Measurements from ENCODE around the gene SAA1.
"Not testable (repeated sequence)": the region's sequence is repeated elsewhere in the genome, so short reads cannot be mapped to it uniquely, and the experiment has no call there.

Gene SAA1

DNA sequence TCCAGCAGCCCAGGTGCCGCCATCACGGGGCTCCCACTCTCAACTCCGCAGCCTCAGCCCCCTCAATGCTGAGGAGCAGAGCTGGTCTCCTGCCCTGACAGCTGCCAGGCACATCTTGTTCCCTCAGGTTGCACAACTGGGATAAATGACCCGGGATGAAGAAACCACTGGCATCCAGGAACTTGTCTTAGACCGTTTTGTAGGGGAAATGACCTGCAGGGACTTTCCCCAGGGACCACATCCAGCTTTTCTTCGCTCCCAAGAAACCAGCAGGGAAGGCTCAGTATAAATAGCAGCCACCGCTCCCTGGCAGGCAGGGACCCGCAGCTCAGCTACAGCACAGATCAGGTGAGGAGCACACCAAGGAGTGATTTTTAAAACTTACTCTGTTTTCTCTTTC is at the start of gene SAA1:
Gene SAA1, plus strand, starts transcription at position 316 of the 400 bp plus-strand sequence. CDS start 624 bp downstream, outside the sequence.
- DNase-seq (ENCODE audit: low read depth in 1 of 2, low spot score in 1 of 2) = no peak

DNA sequence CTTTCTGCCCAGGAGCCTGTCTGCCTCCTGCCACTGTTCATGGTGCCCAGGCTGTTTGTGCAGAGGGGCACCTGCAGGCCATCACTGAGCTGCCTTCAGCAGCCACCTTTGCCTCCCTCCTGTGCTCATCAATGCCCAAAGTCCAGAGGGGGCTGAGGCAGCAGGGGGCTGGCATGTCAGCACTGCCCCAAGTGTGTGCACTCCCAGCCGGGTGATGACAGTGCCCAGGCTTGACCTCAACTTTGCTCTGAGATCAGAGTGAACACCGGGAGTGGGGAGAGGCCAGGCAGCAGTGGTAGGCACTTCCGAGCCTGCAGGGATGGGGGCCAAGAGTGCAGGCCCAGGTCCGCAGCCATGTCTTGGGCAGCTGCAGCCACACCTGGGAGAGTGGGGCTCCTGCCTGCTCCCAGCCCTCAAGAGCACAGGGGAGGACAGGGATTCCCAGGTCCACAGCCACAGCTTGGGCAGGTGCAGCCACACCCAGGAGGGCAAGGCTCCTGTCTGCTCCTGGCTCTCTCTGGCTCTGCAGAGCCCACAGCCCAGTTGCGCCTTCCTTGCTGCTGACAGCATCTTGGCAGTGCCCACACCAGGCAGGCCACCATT is 44.7 kb upstream of the SAA1 start:
- DNase-seq (ENCODE audit: low read depth in 1 of 2, low spot score in 1 of 2) = no peak

DNA sequence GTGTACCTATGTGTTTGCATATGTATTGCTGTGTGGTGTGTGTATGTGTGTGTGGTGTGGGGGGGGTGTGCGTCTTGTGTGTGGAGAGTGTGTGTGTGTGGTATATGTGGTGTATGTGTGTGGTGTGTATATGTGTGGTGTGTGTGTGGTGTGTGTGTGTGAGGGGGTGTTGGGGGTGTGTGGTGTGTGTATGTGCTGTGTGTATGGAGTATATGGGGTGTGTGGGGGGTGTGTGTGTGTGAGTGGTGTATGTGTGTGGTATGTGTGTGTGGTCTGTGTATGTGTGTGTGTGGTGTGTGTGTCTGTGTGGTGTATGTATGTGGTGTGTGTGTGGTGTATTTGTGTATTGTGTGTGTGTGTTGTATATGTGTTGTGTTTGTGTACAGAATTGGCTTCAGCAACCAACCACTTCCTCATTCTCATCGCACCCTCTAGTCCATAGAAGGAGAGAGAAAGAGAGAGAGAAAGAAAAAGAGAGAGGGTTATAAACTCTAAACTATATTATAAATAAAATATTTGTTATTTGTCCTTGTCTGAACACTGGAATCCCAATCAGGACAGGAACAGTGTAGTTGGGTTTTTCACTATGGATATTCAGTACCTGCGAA is 43.1 kb upstream of the SAA1 start:
- DNase-seq (ENCODE audit: low read depth in 1 of 2, low spot score in 1 of 2) = no peak

DNA sequence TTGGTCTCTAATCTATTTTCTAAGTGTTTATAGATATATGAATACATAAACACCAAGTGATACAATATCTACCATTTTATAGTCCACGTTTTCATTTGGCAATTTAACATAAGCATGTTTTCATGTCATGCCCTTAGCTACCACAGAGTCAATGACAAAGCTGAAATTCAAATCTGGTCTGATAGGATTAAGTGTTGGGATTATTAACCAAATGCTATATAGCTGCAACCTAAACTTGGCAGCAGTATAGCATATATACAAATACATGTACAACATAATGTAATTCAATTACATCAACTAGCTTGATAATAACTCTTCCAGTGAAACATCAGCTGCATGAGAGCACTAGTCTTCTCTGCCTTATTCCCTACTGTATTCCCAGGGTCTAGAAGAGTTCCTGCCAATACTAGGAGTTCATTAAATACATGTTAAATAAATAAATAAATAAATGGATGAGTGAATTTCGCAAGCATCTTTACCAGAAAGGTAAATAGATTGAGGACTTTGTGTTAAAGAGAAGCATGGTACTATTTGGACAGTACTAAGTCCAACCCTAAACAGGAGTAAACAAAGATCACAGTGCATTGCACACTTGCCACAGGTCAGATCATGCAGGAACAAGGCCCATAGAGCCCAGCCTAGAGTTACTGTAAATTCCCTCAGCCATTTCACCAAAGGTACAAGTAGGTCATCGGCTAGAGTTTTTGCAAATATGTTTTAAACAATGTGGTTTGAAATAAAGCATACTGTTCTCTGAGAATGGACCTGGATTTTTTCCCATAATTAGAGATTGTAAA is 42.3 kb upstream of the SAA1 start:
- no peak for DNase-seq (ENCODE audit: low read depth in 1 of 2, low spot score in 1 of 2)

DNA sequence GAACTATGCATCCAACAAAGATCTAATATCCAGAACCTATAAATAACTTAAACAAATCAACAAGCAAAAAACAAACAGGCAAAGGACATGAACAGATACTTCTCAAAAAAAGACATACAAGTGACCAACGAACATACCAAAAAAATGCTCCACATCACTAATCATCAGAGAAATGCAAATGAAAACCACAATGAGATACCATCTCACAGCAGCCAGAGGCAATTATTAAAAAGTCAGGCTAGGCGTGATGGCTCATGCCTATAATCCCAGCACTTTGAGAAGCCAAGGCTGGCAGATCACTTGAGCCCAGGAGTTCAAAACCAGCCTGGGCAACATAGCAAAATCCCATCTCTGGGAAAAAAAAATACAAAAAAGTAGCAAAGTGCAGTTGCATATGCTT is 40.2 kb upstream of the SAA1 start:
- DNase-seq (ENCODE audit: low read depth in 1 of 2, low spot score in 1 of 2) = no peak

DNA sequence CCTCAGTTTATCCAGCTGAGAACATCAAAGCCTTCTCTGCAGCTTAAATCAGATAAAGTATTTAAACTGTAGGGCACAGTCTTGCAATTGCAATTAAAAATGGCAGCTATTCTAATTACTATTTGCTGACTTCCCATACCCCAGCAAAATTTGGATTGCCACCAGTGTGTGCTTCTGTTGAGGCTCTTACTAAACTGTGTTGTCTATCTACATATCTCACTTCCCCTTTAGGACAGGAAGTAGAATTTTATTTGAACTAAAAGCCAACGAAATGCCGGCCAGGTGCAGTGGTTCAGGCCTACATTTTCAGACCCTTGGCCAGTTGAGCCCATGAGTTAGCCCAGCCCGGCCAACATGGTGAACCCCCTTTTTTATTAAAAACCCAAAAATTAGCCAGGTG is 36.6 kb upstream of the SAA1 start:
- DNase-seq (ENCODE audit: low read depth in 1 of 2, low spot score in 1 of 2) = no peak

DNA sequence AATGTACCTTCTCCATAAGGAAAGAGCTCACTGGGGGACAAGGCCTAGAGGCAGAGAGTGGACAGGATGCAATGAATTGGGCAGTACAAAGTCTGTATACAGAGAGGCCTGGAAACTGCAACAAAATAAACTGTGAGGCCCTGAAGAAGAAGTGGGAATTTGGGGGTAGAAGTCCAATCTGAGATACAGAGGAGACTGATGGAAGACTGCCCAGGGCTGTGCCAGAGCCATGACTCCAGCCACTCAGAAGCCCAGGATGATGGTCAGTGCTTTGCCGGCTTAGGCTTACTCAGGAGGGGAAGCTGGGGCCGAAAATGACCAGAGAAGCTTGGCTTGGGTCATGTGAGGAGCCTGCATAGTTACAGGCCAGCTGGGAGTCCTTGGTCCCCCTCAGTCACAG is 35.2 kb upstream of the SAA1 start:
- DNase-seq (ENCODE audit: low read depth in 1 of 2, low spot score in 1 of 2) = no peak

DNA sequence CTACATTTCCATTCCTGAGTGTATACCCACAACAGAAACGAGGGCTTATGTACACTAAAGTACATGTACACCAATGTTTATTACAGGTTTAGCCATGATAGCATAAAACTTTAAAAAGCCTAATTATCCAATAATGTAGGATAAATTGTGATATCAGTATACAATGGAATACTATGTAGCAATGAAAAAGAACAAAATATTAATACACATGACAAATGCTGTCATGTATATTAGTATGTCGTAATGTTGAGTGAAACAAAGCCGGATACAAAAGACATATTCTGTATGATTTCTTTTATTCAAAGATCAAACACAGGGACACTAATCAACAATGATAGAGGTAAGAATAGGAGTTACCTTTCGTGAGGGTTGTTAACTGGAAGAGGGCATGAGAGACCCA is 32.2 kb upstream of the SAA1 start:
- no peak for DNase-seq (ENCODE audit: low read depth in 1 of 2, low spot score in 1 of 2)

DNA sequence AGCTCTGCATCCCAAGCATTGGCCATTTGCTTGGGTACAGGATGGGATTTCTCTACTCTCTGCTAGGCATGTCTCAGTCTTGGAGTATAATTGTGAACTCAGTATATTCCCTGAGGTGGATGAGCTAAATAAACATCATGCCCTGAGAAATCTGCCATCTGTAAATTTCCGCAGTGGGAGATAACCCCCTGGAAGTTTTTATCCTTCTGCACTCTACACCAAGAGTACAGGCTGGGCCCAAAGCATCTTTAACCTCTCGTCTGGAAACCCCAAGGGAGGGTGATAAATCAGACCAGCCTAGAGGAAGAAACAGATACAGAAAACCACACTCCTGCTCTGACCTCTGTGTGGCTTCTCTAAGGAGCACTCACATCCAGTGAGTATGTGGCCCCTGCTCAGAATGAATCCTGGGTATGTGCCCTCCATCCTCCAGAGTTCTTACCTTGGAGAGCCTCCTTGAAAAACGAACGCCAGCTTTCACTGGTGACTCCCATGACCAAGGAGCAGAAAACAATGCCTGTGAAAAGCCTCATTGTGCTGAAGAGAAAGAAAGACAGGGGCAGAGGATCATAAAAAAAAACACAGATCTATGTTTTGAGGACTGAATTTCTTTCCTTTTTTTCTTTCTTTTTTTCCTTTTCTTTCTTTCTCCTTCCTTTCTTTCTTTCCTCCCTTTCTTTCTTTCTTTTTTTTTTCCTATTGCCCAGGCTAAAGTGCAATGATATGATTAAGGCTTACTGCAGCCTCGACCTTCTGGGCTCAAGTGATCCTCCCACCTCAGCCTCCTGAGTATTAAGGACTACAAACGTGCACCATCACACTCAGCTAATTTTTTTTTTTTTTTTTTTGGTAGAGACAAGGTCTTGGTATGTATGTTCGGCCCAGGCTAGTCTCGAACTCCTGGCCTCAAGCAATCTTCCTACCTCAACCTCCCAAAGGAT is 30.4 kb upstream of the SAA1 start:
- no peak for DNase-seq (ENCODE audit: low read depth in 1 of 2, low spot score in 1 of 2)

DNA sequence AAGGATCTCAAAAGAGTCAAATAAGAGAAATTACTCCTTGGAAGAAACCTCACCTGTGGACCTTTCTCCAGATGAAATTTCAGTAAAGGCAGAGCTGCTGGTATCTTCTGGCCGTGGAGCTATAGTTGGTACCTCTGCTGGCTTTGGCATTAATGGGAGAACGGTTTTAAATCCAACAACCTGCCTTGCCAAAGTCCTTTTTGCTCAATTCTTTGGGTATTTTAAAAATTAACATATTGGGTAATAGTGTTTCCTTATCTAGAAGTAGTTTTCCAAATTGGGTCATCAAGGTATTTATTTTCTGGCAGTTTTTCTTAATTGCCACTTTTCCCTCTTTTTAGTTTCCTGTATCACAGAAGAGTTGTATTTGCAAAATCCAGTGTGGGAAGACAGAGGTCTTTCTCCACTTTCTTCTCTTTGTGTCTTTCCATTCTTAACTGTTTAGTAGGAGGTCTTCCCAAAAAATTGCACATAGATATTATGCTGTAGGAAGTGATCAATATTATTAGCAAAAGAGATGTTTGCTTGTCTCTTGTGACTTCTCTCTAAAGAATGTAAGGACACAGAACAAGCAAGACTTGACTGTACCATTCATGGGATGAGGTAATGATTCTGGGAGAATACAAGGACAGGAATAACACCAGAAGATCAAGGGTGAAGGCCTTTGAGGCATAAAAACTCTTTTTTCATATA is 29.3 kb upstream of the SAA1 start, which contains the start of gene SAA4:
Gene SAA4, minus strand, starts transcription at position 139 of the 693 bp plus-strand sequence. CDS start 876 bp downstream, outside the sequence.
- no peak for DNase-seq (ENCODE audit: low read depth in 1 of 2, low spot score in 1 of 2)

DNA sequence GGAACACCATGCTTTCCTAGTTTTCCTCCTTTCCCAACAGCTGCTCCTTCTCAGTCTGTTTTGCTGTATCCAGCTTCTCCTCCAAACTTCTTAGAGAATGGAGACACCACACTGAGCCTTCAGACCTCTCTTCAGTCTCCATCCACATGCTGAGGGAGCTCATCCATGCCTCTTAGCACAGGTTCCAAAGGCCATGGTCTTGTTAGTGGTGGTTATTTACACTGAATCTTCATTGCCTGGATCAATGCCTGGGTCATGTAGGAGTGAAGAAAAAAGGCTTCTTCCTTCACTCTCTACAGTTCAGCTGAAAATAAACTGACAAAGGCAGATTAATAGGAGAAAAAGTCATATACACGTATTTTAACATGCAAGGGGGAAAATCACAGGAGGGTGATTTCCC is 26.4 kb upstream of the SAA1 start:
- DNase-seq (ENCODE audit: low read depth in 1 of 2, low spot score in 1 of 2) = no peak

DNA sequence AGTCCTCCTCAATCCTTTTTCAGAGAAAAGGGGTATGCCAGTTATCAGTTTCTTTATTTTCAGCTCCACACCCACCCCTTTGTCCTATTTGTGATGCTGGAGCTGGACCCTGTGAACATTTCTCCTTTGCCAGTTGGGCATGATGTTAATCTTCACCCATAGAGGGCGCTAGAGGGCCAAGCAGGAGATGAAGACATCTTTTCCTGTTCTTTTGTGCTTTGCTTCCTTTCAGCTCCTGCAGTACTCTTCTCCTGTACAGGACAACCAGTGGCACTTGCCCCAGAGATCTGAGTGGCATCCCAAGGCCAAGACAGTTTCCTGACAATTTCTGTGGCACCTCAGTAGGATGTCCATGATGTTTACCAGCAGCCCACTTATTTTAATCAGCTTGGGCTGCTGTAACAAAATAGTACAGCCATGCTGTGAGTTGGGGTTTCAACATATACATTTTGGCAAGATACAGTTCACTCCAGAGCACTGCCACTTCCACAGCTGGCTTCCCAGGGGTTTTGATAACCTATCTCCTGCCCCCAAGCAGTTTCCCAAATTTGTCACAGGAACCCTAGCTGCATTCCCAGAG is 22.2 kb upstream of the SAA1 start:
- no peak for DNase-seq (ENCODE audit: low read depth in 1 of 2, low spot score in 1 of 2)

DNA sequence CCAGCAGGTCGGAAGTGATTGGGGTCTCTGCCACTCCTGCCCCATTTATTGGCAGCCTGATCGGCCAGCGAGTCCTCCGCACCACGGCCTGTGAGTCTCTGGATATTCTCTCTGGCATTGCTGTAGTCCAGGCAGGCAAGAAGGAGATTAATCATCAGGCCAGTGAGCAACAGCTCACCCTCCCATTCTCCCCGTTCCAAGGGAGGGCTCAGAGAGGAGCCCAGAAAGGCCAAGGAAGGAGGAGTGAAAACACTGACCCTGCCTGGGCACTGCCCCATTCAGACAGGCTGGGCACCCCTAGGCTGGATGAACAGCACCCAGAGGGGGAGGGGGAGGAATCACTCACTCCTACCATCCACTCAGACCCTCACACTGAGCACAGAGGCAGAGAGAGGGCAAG is 20.7 kb upstream of the SAA1 start:
- no peak for DNase-seq (ENCODE audit: low read depth in 1 of 2, low spot score in 1 of 2)

DNA sequence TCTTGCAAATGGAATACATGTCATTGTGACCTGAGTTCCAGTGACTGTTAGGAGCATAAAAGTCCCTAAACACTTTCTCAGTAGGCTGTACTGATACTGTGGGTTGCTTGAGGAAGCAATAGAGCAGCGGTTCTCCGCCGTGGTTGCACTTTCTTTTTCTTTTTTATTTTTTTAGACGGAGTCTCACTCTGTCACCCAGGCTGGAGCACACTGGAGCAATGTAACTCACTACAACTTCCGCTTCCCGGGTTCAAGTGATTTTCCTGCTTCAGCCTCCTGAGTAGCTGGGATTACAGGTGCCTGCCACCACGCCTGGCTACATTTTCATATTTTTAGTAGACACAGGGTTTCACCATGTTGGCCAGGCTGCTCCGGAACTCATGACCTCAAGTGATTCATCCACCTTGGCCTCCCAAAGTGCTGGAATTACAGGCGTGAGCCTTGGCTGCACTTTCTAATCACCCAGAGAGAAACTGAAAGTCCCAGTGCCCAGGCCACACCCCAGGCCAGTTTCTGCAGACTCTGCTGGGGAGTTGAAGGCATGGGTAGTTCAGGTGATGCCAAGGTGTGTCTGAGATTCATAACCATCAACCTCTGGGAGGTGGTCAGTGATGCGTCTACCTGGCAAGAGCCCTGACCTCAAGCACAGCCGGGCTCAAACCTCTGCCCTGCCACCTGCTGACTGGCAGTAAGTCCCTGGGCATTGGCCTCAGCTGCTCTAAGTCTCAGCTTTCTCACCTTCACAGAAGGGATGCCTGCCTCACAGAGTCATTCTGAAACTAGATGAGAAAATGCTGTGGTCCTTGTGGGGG is 19.5 kb upstream of the SAA1 start:
- not testable (repeated sequence) for DNase-seq (ENCODE audit: low read depth in 1 of 2, low spot score in 1 of 2)

DNA sequence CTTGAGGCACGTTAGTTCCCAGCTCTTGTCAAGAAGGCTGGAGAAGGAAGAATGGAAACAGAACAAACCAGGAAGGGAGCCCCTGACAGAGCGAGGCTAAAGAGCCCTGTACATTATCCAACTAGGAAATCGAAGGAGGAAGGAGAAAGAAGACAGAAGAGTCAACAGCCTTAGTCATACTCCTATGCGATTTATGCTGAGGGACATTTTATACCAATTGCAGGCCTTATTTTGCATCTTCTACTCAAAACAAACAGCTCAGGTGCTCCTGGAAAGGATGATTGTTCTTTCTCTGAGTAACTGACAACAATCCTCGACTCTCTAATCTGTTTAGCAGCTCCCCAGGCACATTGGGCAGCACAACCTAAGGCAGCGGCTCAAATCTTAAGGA is 18.9 kb upstream of the SAA1 start:
- not testable (repeated sequence) for DNase-seq (ENCODE audit: low read depth in 1 of 2, low spot score in 1 of 2)

DNA sequence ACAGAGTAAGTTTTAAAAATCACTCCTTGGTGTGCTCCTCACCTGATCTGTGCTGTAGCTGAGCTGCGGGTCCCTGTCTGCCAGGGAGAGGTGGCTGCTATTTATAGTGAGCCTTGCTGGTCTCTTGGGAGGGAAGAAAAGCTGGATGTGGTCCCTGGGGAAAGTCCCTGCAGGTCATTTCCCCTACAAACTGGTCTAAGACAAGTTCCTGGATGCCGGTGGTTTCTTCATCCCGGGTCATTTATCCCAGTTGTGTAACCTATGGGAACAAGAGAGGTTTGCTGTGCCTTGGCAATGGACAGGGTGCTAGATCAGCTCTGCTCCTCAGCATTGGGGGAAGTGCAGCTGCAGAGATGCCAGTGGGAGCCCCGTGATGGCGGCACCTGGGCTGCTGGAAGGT is 17.5 kb upstream of the SAA1 start, which contains the start of gene SAA2:
Gene SAA2, minus strand, starts transcription at position 108 of the 400 bp plus-strand sequence. CDS start 657 bp downstream, outside the sequence.
- no peak for DNase-seq (ENCODE audit: low read depth in 1 of 2, low spot score in 1 of 2)

DNA sequence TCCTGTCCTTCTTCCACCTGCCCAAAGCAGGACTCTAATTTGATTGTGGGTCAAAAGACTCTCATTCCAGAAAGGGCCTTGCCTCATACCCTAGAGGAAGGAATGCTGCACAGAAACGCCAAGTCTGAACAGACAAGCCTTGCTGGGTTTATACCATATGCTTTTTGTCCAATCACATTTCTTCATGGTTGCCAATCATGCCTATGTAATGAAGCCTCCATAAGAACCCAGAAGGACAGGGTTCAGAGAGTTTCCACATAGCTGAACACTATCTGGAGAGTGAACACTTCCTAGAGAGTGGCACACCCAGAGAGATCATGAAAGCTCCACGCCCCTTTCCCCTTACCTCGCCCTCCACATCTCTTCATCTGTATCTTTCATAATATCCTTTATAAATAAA is 12.8 kb upstream of the SAA1 start:
- DNase-seq (ENCODE audit: low read depth in 1 of 2, low spot score in 1 of 2) = no peak

DNA sequence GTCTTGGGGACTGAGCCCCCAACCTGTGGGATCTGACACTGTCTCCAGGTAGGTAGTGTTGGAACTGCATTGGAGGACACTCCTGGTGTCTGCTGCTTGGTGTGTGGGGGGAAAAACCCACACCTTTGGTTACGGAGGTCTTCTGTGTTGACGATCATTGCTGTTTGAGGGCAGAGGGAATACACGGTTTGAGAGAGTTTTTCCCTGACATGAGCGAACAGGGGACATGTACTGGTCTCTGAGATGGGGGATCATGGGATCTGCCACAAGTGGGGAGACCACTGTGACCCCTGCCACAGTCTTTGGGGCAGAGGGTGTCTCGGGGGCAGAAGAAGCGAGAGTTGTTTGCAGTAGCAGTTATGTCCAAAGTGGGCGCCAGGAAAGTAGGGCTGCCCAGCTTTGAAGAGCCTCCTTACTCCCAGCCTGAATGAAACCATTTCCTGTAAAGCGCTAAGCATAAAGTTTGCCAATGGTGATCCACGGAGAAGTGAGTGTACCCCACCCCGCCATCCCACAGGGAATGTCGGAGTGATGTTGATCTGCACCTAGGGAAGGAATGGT is 12.2 kb upstream of the SAA1 start:
- DNase-seq (ENCODE audit: low read depth in 1 of 2, low spot score in 1 of 2) = no peak

DNA sequence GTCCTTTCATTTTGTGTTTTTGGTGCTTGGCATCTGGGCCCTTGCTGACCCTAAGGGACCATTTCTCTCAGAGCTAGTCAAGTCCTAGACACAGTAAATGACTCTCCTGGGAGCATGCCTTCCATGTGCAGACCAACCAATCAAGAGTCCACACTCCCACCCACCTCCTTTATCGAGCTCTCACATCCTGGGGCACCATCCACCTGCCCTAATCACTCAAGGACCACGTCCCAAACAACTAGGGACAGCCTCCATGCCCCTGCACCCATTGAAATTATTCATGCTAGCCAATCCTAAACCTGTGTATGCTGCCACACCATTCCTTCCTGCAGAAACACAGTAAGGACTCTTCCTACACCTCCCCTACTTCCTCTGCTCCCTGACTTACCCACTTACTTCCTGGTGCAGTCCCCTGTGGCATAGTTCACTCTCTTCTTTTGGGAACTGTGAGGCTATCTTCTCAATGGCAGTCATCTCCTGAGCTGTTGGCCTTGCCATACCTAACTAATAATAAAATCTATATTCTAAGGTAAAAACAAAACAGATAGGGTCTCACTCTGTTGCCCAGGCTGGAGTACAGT is 11.2 kb upstream of the SAA1 start:
- DNase-seq (ENCODE audit: low read depth in 1 of 2, low spot score in 1 of 2) = no peak
